ENCODE measurements around the gene PLEKHG4B.
"Not testable (repeated sequence)": the region's sequence is repeated elsewhere in the genome, so short reads cannot be mapped to it uniquely, and the experiment has no call there.

PLEKHG4B gene

DNA sequence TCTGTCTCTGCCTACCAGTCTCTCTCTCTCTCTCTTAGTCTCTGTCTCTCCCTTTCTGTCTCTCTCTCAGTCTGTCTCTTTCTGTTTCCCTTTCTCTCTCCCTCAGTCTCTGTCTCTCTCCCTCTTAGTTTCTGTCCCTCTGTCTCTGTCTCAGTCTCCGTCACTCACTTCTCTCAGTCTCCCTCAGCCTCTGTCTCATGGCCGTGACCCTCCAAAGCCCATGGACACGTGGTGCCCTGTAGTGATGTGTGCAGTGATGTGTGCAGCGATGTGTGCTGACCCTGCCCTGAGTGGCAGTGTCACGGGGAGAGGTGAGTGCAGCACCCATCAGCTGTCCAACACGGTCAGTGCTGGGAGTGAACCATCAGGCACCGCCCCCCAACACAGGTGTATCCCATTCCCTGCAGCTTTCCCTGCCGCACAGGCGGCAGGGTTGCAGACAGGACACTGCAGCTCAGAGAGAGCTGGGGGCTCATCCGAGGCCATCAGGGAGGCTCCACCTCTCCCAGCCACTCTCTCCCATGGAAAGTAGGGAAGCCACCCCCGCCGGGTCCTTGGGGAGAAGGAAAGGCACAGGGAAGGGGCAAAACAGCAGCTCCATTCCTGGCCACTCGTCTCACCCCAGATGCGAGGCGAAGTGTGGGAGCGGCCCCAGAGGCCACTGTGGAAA is 98.5 kb downstream of the PLEKHG4B start:
- DNase-seq (ENCODE audit: low read depth), result no peak

DNA sequence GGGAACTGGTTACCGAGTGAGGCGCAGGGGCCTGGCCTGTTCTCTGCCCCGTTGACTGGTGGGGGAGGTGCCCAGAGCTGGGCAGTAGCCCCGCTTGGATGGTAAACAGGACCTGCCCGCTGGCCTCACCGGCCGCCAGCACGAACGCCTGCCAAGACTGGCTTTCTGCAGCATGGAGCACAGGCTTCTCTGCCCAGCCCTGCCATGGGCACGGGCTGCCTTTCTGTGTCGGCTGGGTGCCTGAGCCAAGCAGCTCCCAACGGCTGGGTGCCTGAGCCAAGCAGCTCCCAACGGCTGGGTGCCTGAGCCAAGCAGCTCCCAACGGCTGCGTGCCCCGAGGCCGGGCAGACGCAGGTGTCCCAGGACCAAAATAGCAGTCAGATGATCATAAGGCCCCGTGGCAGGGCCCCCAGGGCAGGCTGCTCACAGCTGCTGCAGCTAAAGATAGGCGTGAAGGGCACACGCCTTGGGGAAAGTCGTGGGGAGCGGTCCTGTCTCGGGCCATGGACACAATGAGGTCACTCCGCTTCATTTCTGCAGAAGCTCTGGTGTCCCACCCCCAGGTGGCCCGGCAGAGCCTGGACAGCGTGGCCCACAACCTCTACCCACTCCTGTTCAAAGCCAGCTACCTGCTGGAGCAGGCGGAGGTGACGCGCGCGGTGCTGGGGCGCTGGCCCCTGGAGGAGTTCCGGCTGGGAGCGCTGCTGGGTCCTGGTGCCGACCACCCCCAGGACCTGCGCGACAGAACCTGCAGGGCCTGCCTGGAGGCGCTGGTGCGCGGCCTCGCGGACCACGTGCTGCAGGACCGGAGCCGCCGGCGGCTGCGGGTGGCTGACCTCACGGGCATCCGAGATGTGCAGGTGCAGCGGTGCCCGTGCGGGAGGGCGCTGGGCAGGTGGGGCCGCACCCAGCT is 99.3 kb downstream of the PLEKHG4B start, which contains the start of gene LRRC14B:
LRRC14B (plus strand) TSS at position 460 of the 913 bp plus-strand sequence; CDS start at position 504, 44 bp downstream.
- no peak for DNase-seq (ENCODE audit: low read depth)

DNA sequence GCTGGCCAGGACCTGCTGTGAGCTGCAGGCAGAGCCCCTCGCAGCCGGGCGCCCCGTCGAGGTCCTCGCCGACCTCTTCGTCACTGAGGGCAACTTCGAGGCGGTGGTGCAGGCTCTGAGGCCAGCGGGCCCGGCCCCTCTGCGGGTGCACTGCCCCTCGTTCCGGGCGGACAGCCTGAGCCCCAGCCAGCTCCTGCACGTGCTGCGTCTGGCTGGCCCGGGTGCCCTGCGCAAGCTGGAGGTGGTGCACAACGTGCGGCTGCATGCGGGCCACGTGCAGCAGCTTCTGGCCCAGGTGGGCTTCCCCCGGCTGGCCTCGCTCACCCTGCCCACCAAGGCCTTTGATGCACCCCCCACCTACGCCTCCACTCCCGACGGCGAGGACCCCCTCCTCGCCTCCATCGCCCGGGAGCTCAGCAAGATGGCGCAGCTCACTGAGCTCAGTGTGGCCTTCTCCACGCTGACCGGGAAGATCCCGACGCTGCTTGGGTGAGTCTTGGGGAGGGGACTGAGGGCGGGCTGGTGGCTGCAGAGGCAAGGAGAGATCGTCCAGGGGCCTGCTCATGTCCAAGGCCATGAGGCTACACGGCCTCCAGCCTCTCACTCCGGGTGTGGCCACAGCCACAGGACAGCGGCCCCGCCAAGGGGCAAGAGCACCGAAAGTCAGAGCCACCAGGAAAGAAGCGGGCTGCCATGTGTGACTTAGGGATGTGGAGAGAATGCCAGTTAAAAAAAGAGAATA is 100.2 kb downstream of the PLEKHG4B start:
- DNase-seq (ENCODE audit: low read depth), result no peak

DNA sequence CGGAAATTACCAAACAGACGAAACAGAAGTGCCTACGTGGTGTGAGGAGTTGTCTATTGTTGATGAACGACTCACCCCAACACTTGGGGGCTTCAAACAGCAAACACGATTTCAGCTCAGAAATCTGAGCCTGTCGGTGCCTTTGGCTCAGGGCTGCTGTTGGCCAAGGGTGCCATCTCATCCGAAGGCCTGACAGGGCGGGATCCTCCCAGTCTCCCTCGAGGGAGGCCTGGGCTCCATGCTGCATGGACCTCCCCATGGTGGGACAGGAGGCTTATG is 100.7 kb downstream of the PLEKHG4B start:
- no peak for DNase-seq (ENCODE audit: low read depth)

DNA sequence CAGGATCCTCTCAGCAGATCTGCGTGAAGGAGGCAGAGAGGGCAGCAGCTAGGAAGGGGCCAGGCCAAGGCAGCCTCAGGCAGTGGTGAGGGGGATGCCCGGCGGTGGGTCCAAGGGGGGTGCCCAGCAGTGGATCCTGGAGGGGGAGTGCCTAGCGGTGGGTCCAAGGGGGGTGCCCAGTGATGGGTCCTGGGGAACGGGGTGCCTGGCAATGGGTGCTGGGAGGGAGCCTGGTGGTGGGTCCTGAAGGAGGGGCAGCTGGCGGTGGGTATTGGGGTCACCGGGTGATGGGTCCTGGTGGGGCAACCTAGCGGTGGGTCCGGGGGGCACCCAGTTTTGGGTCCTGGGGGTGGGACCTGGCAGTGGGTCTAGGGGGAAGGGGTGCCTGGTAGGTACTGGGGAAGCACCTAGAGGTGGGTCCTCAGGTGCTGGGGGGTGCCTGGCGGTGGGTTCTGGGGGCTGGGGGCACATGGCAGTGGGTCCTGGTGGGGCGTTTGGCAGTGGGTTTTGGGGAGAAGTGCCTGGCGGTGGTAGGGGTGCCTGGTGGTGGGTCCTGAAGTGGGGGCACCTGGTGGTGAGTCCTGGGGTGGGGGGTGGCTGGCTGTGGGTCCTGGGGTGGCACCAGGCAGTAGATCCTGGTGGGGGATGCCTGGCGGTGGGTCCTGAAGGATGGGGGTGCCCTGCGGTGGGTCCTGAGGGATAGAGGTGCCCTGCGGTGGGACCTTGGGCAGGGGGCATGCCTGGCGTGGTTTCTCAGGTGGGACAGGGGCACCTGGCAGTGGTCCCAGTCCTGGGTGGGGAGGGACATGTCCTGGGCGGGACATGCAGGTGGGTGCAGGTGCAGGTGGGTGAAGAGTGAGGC is 101.2 kb downstream of the PLEKHG4B start:
- no peak for DNase-seq (ENCODE audit: low read depth)

DNA sequence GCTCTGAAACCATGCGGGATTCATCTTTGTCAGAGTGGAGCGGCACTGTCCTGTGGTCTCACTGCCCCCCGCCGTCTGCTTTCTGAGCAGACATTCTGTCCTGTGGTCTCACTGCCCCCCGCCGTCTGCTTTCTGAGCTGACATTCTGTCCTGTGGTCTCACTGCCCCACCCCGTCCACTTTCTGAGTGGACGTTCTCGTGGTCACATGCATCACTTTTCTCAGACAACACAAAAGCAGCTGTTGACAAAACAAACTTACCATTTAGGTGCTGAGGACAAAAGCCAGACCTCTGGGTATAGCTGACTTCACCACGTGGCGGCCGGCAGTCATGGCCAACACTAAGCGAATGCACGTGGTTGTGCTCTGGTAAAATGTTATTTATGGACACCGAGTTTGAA is 102.1 kb downstream of the PLEKHG4B start:
- no peak for DNase-seq (ENCODE audit: low read depth)

DNA sequence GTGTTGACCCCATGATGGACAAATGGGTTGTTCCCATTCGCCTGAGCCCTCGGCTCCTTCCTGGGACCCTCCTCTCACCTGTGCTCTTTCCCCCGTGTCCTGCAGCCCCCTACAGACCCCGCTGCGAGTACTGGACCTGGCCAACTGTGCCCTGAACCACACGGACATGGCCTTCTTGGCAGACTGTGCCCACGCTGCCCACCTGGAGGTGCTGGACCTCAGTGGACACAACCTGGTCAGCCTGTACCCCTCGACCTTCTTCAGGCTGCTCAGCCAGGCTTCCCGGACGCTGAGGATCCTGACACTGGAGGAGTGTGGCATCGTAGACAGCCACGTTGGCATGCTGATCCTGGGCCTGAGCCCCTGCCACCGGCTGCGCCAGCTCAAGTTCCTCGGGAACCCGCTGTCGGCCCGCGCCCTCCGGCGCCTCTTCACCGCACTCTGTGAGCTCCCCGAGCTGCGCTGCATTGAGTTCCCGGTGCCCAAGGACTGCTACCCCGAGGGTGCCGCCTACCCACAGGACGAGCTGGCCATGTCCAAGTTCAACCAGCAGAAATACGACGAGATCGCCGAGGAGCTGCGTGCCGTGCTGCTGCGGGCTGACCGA is 102.7 kb downstream of the PLEKHG4B start:
- no peak for DNase-seq (ENCODE audit: low read depth)

DNA sequence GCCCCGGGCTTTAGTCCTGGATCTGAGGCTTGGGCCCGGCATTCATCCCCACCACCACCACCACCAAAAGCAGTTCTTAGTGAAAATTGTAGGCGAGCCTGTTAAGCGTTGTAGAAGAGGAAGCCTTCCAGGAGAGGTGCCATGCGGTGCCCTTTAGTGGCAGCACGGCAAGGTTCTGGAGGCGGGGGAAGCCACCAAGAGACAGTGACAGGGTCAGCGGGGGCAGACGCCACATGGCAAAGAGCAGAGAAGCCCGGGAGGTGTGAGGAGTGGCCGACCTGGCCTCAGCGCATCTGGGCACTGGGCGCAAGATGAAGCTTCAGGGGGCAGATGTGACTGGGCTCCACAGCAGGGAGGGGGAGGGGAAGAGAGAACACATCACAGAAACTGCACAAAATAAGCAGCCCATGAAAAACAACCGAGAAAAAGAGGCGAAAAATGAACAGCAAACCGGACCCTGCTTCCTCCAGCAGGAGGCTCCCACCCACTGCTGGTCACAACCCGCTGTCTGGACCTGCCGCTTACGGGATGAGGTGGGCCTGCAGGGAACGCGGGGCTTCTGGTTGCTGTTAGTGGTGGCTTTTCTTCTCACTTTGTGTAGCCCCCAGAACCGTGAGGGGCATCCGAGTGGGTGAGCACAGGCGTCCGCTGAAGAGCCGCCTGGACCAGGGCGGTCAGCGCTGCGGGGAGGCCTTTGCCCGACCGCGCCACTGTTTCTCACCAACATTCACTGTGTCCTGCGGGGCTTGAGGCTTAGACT is 103.6 kb downstream of the PLEKHG4B start:
- no peak for DNase-seq (ENCODE audit: low read depth)

DNA sequence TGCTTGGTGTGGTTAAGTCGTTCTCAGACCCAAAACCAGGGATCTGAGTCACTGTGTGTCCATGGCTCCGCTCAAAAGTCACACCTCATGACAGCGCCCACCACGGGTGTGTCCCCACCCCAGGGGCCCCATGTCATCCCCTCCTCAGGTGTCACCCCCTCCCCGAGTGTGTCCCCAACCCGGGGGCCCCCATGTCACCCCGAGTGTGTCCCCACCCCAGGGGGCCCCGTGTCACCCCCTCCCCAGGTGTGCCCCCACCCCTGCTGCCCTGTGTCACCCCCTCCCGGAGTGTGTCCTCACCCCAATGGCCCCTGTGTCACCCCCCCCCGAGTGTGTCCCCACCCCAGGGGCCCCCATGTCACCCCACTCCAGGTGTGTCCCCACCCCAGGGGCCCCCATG is 104.4 kb downstream of the PLEKHG4B start:
- no peak for DNase-seq (ENCODE audit: low read depth)

DNA sequence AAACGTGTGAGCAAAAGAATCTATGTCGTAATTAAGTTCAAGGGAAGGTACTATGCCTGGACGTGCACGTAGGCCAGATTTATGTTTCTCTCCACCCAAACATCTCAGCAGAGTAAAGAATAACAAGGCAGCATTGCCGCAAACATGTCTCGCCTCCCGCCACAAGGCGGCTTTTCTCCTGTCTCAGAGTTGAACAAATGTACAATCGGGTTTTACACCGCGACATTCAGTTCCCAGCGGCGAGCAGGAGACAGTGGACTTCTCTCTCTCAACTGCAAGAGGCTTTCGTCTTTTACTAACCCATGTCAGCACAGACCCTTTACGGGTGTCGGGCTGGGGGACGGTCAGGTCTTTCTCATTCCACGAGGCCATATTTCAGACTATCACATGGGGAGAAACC is 105.1 kb downstream of the PLEKHG4B start:
- DNase-seq (ENCODE audit: low read depth), result not testable (repeated sequence)

DNA sequence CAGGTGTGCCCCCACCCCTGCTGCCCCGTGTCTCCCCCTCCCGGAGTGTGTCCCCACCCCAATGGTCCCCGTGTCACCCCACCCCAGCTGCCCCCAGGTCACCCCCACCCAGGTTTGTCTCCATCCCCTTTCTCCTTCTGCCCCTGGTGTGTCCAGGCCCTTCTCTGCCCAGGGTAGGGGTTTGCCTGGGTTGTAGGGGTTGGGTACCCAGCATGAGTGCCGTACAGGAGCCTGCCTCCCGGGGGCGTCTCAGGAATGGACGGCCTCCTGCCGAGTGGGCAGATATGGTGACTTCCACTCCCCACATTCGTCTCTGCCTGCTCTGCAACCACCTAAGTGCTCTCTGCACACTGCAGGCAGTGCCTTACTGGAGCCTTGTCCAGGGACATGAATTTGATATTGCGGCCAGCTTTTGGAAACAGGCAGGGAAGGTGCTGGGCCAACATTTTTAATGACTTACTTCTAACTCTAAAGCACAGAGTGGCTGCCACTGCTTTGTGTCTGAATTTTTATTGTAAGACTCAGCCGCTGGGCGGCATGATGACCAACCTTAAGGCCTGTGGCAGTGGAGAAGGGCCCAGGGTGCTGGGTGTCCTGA is 106.0 kb downstream of the PLEKHG4B start:
- DNase-seq (ENCODE audit: low read depth), result no peak

DNA sequence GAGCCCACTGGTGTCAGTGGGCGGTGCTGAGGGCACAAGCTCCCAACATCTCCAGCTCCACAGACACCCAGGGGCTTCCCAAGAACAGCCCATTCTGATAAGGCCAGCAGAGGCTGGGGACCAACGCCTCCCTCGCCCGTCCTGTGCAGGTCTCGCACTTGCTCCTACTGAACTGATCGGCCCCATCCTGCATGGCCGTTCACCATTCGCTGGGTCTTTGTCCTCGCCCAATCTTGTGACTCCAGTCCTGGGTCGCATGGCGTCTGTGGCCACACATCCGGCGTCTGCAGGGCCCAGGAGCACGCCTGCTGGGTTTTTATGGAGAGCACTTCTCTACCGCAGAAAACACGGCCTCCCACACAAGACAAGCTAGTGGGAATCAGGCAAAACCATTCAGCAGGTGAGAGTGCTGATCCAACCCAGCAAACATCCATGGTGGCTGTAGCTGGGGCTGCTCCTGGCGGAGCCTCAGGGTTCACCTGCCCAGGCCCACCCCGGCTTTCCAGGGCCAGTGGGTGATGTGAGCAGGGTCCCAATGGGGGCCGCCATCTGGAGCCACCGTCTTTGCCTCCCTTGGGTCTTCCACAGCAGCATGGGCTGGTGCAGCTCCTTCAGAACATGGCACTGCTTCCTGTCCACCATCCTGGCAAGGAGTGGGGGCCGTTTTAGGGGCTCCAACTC is 106.7 kb downstream of the PLEKHG4B start:
- DNase-seq (ENCODE audit: low read depth), result no peak

DNA sequence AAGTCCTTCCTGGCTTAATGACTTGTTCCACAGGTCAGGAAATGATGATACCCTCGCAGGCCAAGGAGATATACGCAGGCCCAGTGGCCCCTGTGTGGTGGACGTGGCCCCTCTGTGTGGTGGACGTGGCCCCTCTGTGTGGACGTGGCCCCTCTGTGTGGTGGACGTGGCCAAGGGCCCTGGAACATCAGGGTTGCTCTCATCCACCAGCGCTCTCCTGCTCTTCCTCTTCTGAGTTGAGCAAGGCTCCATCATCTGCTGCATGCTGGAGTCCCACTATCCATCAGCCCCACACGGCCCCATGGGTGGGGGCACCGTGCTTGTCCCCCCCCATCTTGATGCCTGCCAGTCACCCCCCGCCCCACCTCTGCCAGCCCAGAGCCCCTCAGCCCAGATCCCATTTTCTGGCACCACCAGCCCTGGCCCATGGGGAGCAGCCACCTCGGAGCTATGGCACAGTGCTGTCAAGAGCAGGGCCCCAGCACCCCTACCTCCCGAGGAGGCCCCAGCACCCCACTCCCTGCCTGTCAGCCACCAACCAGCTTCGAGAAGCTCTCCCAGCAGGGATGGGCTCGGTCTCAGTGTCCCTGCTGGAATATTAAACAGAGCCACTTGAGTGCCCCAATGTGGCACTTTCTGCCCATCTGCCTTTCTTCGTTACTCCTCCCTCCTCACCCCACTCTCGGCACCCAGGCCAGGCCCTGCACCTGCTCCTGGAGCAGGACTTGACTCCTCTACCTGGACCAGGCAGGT is 107.4 kb downstream of the PLEKHG4B start:
- no peak for DNase-seq (ENCODE audit: low read depth)

DNA sequence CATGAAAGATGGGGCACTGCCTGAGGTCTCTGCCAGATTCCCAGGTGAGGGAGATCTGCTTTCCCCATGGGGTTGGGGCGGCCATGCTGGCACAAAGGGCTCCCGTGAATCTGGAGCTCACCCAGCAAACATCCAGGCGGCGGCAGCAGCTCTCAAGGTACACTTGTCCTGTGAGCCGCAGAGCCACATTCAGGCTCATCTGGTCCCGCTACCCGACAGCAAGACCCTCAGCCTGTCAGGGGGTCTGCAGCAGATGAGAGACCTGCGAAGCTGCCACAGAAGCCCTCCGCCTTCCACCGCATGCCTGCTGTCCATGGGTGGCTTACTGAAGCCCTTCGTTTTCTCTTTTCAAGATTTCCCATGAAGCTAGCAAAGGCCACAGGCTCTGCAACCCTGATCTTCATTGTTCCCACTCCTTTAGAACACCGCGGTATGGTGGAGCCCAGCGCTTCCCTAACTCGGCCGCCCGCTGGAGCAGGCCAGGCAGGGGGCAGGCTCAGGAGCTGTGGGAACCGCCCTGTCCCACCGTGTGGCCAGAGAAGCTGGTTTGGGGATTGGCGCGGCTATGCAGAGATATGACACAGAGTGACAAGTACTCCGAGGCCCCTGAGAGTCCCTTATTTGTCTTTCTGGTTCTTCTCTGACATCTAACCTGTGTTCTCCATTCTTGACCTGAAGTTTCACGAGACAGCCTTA is 108.1 kb downstream of the PLEKHG4B start:
- no peak for DNase-seq (ENCODE audit: low read depth)

DNA sequence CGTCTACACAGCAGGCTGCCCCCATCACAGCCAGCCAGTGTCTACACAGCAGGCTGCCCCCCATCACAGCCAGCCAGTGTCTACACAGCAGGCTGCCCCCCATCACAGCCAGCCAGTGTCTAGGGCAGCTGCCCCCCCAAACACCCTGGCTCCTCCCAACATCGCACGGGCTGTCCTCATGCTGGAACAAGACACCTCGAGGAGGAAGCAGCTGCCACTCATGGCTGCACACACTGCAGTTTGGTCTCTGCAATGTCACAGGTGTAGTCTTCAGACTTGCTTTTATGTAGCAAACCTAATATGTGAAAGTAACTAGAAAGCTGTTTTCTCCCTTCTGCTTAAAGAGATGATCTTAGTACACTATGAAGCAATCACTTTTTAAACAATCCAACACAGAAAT is 109.0 kb downstream of the PLEKHG4B start:
- DNase-seq (ENCODE audit: low read depth), result no peak

DNA sequence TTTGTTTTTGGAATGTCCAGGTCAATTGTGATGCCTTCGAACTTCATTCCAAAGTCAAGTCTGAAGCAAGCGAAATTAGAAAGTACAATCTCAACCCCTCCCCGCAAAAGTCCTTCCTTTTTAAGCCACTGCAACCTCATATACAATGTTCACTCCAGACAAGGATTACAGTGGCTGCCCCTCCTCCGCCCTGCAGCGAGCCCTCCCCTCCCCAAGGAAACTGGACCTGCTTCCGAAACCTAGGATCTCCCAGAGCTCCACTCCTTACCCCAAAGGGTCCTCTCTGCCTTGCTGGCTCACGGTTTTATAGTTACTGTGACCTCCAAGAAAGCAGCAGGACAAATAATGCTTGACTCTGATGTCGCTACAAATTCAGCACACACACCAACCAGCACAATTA is 109.7 kb downstream of the PLEKHG4B start:
- no peak for DNase-seq (ENCODE audit: low read depth)

DNA sequence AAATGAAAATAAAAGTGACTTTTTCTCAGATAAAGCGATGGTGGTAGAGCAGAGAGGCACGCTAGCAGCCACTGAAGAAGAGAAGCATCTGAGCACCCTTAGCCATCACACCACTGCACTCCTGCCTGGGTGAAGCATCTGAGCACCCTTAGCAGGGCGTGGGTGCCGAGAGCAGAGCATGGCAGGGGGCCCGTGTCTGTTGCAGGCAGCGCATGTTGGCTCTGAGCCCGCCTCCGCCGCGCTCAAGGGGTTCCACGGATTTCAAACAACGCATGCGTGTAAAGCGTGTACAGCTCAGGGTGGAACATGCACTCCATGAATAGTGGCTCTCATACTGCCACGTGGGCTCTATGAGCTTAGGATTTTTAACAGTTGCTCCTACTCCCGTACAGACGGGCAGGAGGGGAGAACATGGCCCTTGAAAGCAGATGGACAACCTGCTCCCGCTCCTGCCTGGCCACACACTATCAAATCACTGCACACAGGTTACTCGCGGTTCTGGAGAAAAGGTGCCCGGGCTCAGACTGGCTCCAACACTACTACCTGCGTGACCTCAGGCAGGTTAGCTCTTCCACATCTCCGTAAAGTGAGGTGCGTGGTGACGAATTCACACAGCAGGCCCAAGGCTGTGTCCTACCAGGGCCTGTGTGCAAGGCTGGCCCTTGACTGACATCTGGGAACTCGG is 111.4 kb downstream of the PLEKHG4B start:
- DNase-seq (ENCODE audit: low read depth), result no peak

DNA sequence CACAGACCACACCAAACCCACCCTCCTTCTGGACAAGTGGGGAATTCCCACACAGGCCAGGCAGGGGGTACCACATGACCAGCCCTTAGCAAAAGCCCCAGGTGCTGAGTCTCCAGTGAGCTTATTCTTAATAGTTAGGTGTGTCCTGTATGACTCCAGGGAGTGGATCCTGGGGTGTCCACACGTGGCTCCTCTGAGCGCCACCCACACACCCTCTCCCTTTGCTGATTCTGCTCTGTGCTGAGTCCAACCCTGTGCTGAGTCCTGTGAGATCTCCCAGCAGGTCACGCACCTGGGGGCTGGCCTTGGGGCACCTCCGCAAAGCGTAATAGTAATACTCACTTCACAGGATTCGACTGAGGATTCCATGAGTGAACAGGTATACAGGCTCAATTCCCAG is 112.0 kb downstream of the PLEKHG4B start:
- no peak for DNase-seq (ENCODE audit: low read depth)

Data from activated T-cell treated with anti-CD3 and anti-CD28 coated beads for 1 hour (primary cell).